Measurements from ENCODE around the gene CNTN1.

- TF ChIP-seq CTCF (IDR thresholded peaks at IDR 0.05) = no peak
- TF ChIP-seq POLR2A (IDR thresholded peaks at IDR 0.05) = no peak
These were observed 30.8 kb downstream of the CNTN1 start for GRCh38 chr12:40723001-40723400.
